Measurements from ENCODE around the gene RHOH. TPM values are rescaled to one million over a fixed set of nuclear protein-coding genes. Genes with fewer than 3 reads are reported as not detected.

The RHOH gene
- total and polyA plus RNA-seq, 10 of the 15 experiments (the other 5 are each of a cell fraction or from before 2014, with no cell fraction given): 46.5 to 120 (median 57.9) TPM

GRCh38 chr4:40214661-40215418, 18.0 kb downstream of the RHOH start:
- ChIA-PET POLR2A (interaction anchor here (1.0 to 14.4 kb wide), 2 partner anchors 12 to 20 kb away, joined by 4 to 214 read pairs; partner anchors contain the start of gene RHOH), CTCF (interaction anchor here (0.6 to 1.5 kb wide), 3 partner anchors 10 to 105 kb away, joined by 4 to 5 read pairs (median 4); no protein-coding TSS in a partner anchor), RAD21 (ENCODE audit: unreplicated experiment) (interaction anchor here (1.0 to 12.9 kb wide), 2 partner anchors 9 to 21 kb away, joined by 4 to 179 read pairs; partner anchors contain the start of gene RHOH), SMC1A (ENCODE audit: uncharacterized antibody, unreplicated experiment) (interaction anchor here (1.5 to 15.0 kb wide), 4 partner anchors 8 to 95 kb away, joined by 4 to 336 read pairs (median 86); partner anchors contain the start of gene RHOH)
- TF ChIP-seq MLLT1 (IDR thresholded peaks at IDR 0.05) (no peak), POU2F2 (IDR thresholded peaks at IDR 0.05; ENCODE audit: borderline replicate concordance, low read depth, low read length) (0 out of 3 replicates have a peak, but pooled peaks have one; percentile 1), POLR2AphosphoS5 (IDR thresholded peaks at IDR 0.05; ENCODE audit: low read length) (peak; percentile 61; the same call in 1 of the 2 replicates)
- no peaks in the 10 kb centered on the region for H3K27me3 ChIP-seq (replicated peaks in 1 of 2; ENCODE audit: control insufficient read depth in 2 of 2, insufficient read depth in 2 of 2, low read length in 1 of 2)
- H3K36me3 ChIP-seq (ENCODE audit: control insufficient read depth in 2 of 2, insufficient read depth in 2 of 2, low read length in 1 of 2): peaks cover 14 to 29% of the 10 kb centered on the region in 2 experiments
- peaks cover 47% of the 10 kb centered on the region for H3K4me1 ChIP-seq (ENCODE audit: control insufficient read depth, insufficient read depth, low read length)
- BruUV-seq (replicated peaks): no TSS peak
- H3K9ac ChIP-seq (ENCODE audit: control insufficient read depth, insufficient read depth, low read length): no peak overlapping the region
- in situ Hi-C loops (cut with MboI): no loop called here
- intact Hi-C loops (cut with micrococcal nuclease; ENCODE audit: unreplicated experiment): no loop called here
- ATAC-seq (no peak), FAIRE-seq (no peak), DNase-seq (ENCODE audit: low read depth, low spot score) (no peak)
- WGBS (ENCODE audit: insufficient coverage, insufficient replicate concordance, low lambda C conversion rate, missing lambda C conversion rate): 6% methylated on average over 9 of the region's 9 CpGs
- peaks cover 98% of the 10 kb centered on the region for H3K79me2 ChIP-seq (ENCODE audit: control insufficient read depth, insufficient read depth, low read length)
- H3K9me3 ChIP-seq (replicated peaks; ENCODE audit: control insufficient read depth, insufficient read depth, low read length): no peaks in the 10 kb centered on the region; the same call in 2 of the 3 replicates
- no peak overlapping the region for H2AFZ ChIP-seq (ENCODE audit: control insufficient read depth, low read depth, low read length)
- H3K4me2 ChIP-seq (ENCODE audit: control insufficient read depth, insufficient read depth): peak overlapping the region; percentile 29; the same call in 1 of the 2 replicates
- peak overlapping the region; percentile 22 for H3K27ac ChIP-seq (ENCODE audit: control insufficient read depth, insufficient read depth)
- no peak overlapping the region for H3K4me3 ChIP-seq
- H4K20me1 ChIP-seq (ENCODE audit: control insufficient read depth, insufficient read depth): peaks cover 8% of the 10 kb centered on the region; the same call in 1 of the 2 replicates

Measured in GM12878 (cell line).